HepG2 (cell line): ENCODE measurements around the gene GPR119. TPM values are rescaled to one million over a fixed set of nuclear protein-coding genes. Genes with fewer than 3 reads are reported as not detected.
A peak's percentile ranks its signal among the peaks of the same experiment; 100 is the strongest.
"Not testable (repeated sequence)": the region's sequence is repeated elsewhere in the genome, so short reads cannot be mapped to it uniquely, and the experiment has no call there.

Experiments used
- ATAC-seq: fragments of 200-7000 bp; cut with Tn5 transposase; 3 replicates; pipeline ENCODE4 v1.9.1; 2020; ENCODE audit warnings: mild to moderate bottlenecking, moderate library complexity
- BruUV-seq: library from RNA; stranded (reverse); fragments of 400-500 nt; replicated peaks from 2 replicates; lab custom pipeline; 2021; lab: Mats Ljungman, UMichigan
- CTCF ChIA-PET: fragments of 300-600 bp; formaldehyde crosslinking; extraction: SDS; loops from one replicate; lab custom pipeline; 2021; ENCODE audit warnings: low total read pairs, inconsistent platforms, low intra/inter-chr PET ratio; lab: Yijun Ruan, JAX
- POLR2A ChIA-PET: fragments of 350-600 bp; sonication (Branson Sonifier 250); formaldehyde crosslinking; loops from one replicate; lab custom pipeline; 2020; ENCODE audit warnings: antibody characterized with exemption, inconsistent platforms; lab: Yijun Ruan, JAX
- DNase-seq: peaks from one replicate; pipeline ENCODE4 v3.0.0-alpha.2; 2015; ENCODE audit warnings: low spot score
- FAIRE-seq: peaks from 3 replicates; lab custom pipeline; 2011; peaks lifted over from hg19 to GRCh38; lab: Jason Lieb, UNC
- H2AFZ ChIP-seq: one replicate; pipeline ENCODE4 v1.6.1; 2011; ENCODE audit warnings: low read length, inconsistent platforms
- H3K27ac ChIP-seq: fragments of 300-600 bp; 3 replicates; pipeline ENCODE4 v1.8.0; 2011; ENCODE audit warnings: mixed run types, mild to moderate bottlenecking, mixed read lengths, low read length, inconsistent platforms; ENCODE audit not compliant: insufficient read depth; ENCODE audit errors: extremely low read length
- H3K27me3 ChIP-seq, 2 experiments: fragments of 200-600 bp in 1 of 2; 2 replicates in 1 of 2; 3 replicates in 1 of 2; pipeline versions ENCODE4 v1.6.0 to v1.8.0; 2011; ENCODE audit warnings: low read length in 2 of 2, mild to moderate bottlenecking in 2 of 2, moderate library complexity in 2 of 2, inconsistent platforms in 1 of 2; ENCODE audit not compliant: insufficient read depth in 2 of 2, control insufficient read depth in 1 of 2
- H3K36me3 ChIP-seq, 2 experiments: fragments of 200-600 bp in 1 of 2; replicated peaks in 1 of 2; 2 replicates in 1 of 2; 3 replicates in 1 of 2; pipeline versions ENCODE4 v1.5.1 to v1.8.0; 2011; ENCODE audit warnings: low read length in 2 of 2, inconsistent platforms in 1 of 2; ENCODE audit not compliant: insufficient read depth in 2 of 2, control insufficient read depth in 1 of 2
- H3K4me1 ChIP-seq: 2 replicates; pipeline ENCODE4 v1.5.1; 2012; ENCODE audit warnings: low read length, inconsistent platforms; ENCODE audit not compliant: insufficient read depth
- H3K4me2 ChIP-seq: 2 replicates; pipeline ENCODE4 v1.6.0; 2011; ENCODE audit warnings: low read depth, low read length, inconsistent platforms
- H3K4me3 ChIP-seq, 3 experiments: fragments of 200-600 bp in 1 of 3; sonication (generic), shearing (Covaris generic) in 1 of 3; replicated peaks in 1 of 3; 2 replicates each; pipeline ENCODE4 v1.5.1; 2011 to 2016; ENCODE audit warnings: low read length in 3 of 3, inconsistent platforms in 2 of 3, low read depth in 2 of 3, mild to moderate bottlenecking in 2 of 3, control low read depth in 1 of 3, mixed read lengths in 1 of 3; ENCODE audit not compliant: insufficient read depth in 1 of 3
- H3K79me2 ChIP-seq: one replicate; pipeline ENCODE4 v1.6.1; 2011; ENCODE audit warnings: low read length, inconsistent platforms; ENCODE audit not compliant: insufficient read depth
- H3K9ac ChIP-seq: 2 replicates; pipeline ENCODE4 v1.6.0; 2011; ENCODE audit warnings: mild to moderate bottlenecking, low read depth, low read length, inconsistent platforms; ENCODE audit not compliant: insufficient read depth
- H3K9me3 ChIP-seq: 2 replicates; pipeline ENCODE4 v1.5.1; 2012; ENCODE audit warnings: mild to moderate bottlenecking, low read length
- H4K20me1 ChIP-seq: 2 replicates; pipeline ENCODE4 v1.6.0; 2011; ENCODE audit warnings: inconsistent platforms, mild to moderate bottlenecking, low read length, moderate library complexity; ENCODE audit not compliant: insufficient read depth
- ATF7 ChIP-seq, 2 experiments: fragments of 450-650 bp in 1 of 2; sonication (generic) in 1 of 2; formaldehyde crosslinking in 1 of 2; IDR thresholded peaks; 2 replicates each; pipeline versions ENCODE4 v1.4.0 to v1.6.1; 2016 to 2020; ENCODE audit warnings: antibody characterized with exemption in 1 of 2, mild to moderate bottlenecking in 1 of 2, missing genetic modification reagents in 1 of 2
- CERS6 ChIP-seq: sonication (generic); formaldehyde crosslinking; IDR thresholded peaks from 2 replicates; pipeline ENCODE4 v1.5.0; 2020; ENCODE audit warnings: missing genetic modification reagents
- MTA1 ChIP-seq: sonication (generic); formaldehyde crosslinking; IDR thresholded peaks from 2 replicates; pipeline ENCODE4 v1.4.0; 2020; ENCODE audit warnings: missing genetic modification reagents, mild to moderate bottlenecking, borderline replicate concordance
- NCOA5 ChIP-seq: sonication (generic); formaldehyde crosslinking; IDR thresholded peaks from 2 replicates; pipeline ENCODE4 v1.4.0; 2020; ENCODE audit warnings: missing genetic modification reagents
- NFYC ChIP-seq: IDR thresholded peaks from 2 replicates; pipeline ENCODE4 v1.6.1; 2016; ENCODE audit warnings: missing genetic modification reagents, missing compliant biosample characterization
- RELA ChIP-seq: sonication (generic); formaldehyde crosslinking; IDR thresholded peaks from 2 replicates; pipeline ENCODE4 v1.4.0; 2020; ENCODE audit warnings: missing genetic modification reagents
- ZBTB40 ChIP-seq, 2 experiments: fragments of 450-650 bp in 1 of 2; sonication (generic) in 1 of 2; formaldehyde crosslinking in 1 of 2; IDR thresholded peaks; 2 replicates each; pipeline versions ENCODE4 v1.6.1 to v1.8.0; 2016 to 2022; ENCODE audit warnings: antibody characterized with exemption in 1 of 2, mild to moderate bottlenecking in 1 of 2, missing genetic modification reagents in 1 of 2
- ZBTB7B ChIP-seq: sonication (generic); formaldehyde crosslinking; IDR thresholded peaks from 2 replicates; pipeline ENCODE4 v1.4.0; 2020; ENCODE audit warnings: missing genetic modification reagents
- WGBS: methylation state at CpG from one replicate; pipeline ENCODE4 v1.1.6; 2017; ENCODE audit warnings: low lambda C conversion rate; 5-methylcytosine and 5-hydroxymethylcytosine counted together
- in situ Hi-C: cut with HindIII; loops from 2 replicates; pipeline ENCODE4 v1.10.0; 2017; ENCODE audit warnings: low pct_unique_long_range_greater_than_20kb; ENCODE audit not compliant: extremely low pct_ligation_motif_present
- intact Hi-C: fragments of 100-400 bp; cut with micrococcal nuclease; formaldehyde crosslinking; loops from one replicate; pipeline ENCODE4 v1.10.0; 2022; ENCODE audit not compliant: unreplicated experiment
- polyA plus RNA-seq, 8 experiments: library from polyadenylated mRNA; depleted of rRNA in 3 of 8; stranded (reverse) in 7 of 8; unstranded in 1 of 8; fragments of >200 nt; fragmentation: Illumina TruSeq in 4 of 8; extraction: Trizol in 4 of 8; gene quantifications; 2 replicates each; pipeline versions ENCODE4 v1.2.1 to v1.2.3, GENCODE V29; 2011 to 2016; ENCODE audit warnings: low read depth in 4 of 8, missing spikeins in 1 of 8, mixed read lengths in 1 of 8; ENCODE audit not compliant: insufficient read depth in 1 of 8
- total RNA-seq, 5 experiments: library from RNA; depleted of rRNA; stranded (reverse); fragments of >200 nt; fragmentation: Illumina TruSeq; extraction: Trizol; gene quantifications; 2 replicates each; pipeline ENCODE4 v1.2.3, GENCODE V29; 2016; ENCODE audit warnings: low read depth in 1 of 5

Gene GPR119
- total and polyA plus RNA-seq, 2 of the 13 experiments (the other 11 are each of a cell fraction or from before 2014, with no cell fraction given), result 2.6 to 5.5 TPM

DNA sequence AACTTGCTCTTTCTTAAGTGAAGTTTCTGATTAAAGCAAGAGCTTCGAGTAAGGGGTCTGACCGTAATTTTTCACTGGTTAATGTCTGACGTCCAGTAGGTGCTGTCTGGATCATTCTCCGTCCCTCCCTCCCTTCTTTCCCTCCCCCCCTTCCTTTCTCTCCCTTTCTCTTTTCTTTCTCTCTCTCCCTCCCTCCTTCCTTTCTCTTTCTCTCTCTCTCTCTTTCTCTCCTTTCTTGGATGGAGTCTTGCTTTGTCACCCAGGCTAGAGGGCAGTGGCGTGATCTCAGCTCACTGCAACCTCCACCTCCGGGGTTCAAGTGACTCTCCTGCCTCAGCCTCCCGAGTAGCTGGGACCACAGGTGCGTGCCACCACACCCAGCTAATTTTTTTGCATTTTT is 46.6 kb downstream of the GPR119 start:
- H2AFZ ChIP-seq, H3K27me3 ChIP-seq, CTCF ChIA-PET, H3K4me1 ChIP-seq, DNase-seq, FAIRE-seq, H3K9me3 ChIP-seq, intact Hi-C loops, H3K36me3 ChIP-seq, in situ Hi-C loops, H3K9ac ChIP-seq, H3K27ac ChIP-seq, POLR2A ChIA-PET, H4K20me1 ChIP-seq, H3K4me3 ChIP-seq, ATAC-seq, BruUV-seq, H3K79me2 ChIP-seq: not testable (repeated sequence)
- peak overlapping the region; percentile 76; the same call in 1 of the 2 replicates for H3K4me2 ChIP-seq
- 51% methylated on average over 8 of the region's 8 CpGs for WGBS

DNA sequence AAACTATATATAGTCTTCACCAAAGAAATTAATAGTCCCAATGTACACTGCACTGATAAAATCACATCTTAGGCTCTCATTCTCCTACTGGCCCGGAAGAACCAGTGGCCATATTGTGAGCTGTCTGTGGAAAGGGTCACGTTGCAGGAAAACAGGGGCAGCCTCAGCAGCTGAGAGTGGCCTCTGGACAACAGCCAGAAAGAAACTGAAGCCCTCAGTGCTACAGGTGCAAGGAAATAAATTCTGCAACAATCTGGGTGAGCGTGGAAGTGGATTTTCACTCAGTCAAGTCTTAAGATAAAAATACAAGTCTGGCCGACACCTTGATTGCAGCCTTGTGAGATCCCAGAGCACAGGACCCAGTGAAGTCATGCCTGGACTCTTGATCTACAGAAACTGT is 48.9 kb downstream of the GPR119 start:
- Histone ChIP-seq H2AFZ (peak overlapping the region; percentile 27), H3K4me3 (no peak overlapping the region), H4K20me1 (no peaks in the 10 kb centered on the region), H3K4me1 (peaks cover 7% of the 10 kb centered on the region), H3K36me3 (no peaks in the 10 kb centered on the region), H3K9me3 (no peaks in the 10 kb centered on the region), H3K79me2 (no peaks in the 10 kb centered on the region), H3K27ac (no peak overlapping the region), H3K9ac (no peak overlapping the region), H3K4me2 (peak overlapping the region; percentile 27; the same call in 1 of the 2 replicates), H3K27me3 (no peaks in the 10 kb centered on the region)
- no peak for FAIRE-seq
- intact Hi-C loops (no loop called here), in situ Hi-C loops (no loop called here)
- 45% methylated on average over 3 of the region's 4 CpGs for WGBS
- DNase-seq, result no peak
- no TSS peak for BruUV-seq
- ATAC-seq, result no peak
- ChIA-PET CTCF (no interaction called here), POLR2A (no interaction called here)
- TF ChIP-seq MTA1 (CRISPR knock-in tag) (no peak), ZBTB40 (IDR thresholded peaks at IDR 0.05) (no peak), ZBTB40 (CRISPR knock-in tag; IDR thresholded peaks at IDR 0.05) (no peak), ZBTB7B (CRISPR knock-in tag) (no peak), NCOA5 (CRISPR knock-in tag) (no peak), RELA (no peak), ATF7 (IDR thresholded peaks at IDR 0.05) (no peak), ATF7 (CRISPR knock-in tag; IDR thresholded peaks at IDR 0.05) (no peak), CERS6 (CRISPR knock-in tag) (no peak), NFYC (CRISPR knock-in tag) (no peak)
